Nucleus accumbens (tissue), 56 donors: ENCODE results near the gene RAB20.

Experiments
- DNase-seq, 56 donors: peaks; one replicate each; lab custom pipeline; 2025; lab: John Stamatoyannopoulos, UW

RAB20 gene

GRCh38 chr13:110518226-110518525 lies 43.3 kb downstream of the RAB20 start:
- DNase-seq, result no peak

DNA sequence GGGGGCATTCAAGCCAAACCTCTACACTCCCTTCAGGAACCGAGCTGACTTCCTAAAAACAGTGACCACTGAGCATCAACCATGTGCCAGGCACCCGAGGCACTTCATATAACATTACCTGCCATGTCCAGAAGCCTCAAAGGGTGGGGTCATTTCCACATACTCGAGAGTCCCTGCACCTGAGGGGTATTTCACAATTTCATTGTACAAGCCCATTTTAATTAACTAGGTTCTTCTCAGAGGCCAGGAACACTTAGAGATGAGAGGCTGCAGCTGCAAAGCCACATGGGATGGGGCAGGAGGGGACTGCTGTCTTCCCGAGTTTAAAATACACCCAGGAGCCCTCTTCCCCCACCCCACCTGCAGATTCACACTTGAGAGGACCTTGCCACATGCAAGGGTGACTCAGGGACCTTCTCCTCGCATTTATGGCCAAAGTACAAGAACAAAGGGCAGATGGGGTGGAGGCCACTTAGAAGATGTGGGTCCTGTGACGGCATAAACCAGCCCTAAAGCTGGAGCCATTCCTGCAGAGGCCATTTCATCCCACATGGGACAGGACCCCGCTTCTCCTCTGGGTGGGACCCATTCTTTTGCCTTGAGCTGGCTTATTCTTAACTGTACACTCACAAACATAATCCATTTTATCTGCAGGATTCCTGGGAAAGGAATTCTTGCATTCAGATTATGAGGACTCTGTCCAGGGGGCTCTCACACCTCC lies 43.9 kb downstream of the RAB20 start:
- DNase-seq, result no peak

- DNase-seq, result no peak
Observed at GRCh38 chr13:110516500-110516899, 45.0 kb downstream of the RAB20 start.

DNA sequence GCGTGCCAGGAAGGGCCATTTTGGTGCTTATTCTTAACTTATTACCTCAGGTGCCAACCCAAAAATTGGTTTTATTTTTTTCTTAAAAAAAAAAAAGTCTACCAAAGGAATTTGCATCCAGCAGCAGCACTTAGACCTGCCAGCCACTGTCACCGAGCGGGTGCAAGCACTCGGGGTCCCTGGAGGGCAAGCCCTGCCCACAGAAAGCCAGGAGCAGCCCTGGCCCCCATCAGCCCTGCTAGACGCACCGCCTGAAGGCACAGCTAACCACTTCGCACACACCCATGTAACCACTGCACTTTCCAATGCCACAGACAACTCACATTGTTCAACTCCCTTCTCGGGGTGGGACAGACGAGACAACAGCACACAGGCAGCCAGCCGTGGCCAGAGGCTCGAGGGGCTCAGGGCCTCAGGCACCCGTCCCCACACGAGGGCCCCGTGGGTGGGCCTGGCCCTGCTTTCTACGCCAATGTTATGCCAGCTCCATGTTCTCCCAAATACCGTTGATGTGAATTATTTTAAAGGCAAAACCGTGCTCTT lies 49.3 kb downstream of the RAB20 start:
- DNase-seq, result no peak

- DNase-seq, result no peak
Observed at GRCh38 chr13:110511509-110512181, 49.9 kb downstream of the RAB20 start.

DNA sequence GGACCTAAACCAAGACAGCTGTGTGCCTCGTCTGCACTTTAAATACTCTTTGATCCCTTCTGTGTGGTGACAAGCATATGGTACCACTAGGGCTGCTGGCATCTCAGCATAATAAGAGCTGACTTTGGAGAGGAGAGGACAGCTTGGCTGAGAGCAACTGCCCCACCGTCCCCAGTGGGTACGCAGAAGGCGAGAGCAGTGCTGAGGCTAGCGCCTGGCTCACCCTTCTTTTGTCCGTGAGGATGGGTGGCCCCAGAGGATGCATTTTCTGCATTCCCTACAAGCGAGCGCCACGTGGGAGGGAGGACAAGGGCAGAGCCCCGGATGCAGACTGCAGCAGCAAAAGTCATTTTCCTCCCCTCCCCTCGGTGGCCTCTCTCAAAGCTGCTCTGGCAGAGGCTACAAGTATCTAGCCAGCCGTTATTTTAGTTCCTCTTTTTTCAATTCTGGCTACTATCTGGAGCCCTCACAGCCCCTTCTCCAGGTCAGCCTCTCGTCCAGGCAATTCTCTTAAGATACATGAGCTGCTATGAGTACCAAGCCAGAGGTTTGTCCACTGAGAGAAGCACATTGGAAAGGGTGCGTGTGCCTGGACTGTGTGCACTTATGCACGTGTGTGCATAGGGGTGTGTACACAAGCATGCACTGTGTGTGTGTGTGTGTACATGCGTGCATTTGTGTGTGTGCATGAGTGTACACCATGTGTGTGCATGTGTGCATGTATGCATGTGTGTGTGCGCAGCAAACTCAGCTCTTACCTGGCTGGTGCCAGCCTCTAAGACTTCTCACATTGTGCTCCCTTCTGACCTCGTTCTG lies 51.3 kb downstream of the RAB20 start:
- no peak for DNase-seq

DNA sequence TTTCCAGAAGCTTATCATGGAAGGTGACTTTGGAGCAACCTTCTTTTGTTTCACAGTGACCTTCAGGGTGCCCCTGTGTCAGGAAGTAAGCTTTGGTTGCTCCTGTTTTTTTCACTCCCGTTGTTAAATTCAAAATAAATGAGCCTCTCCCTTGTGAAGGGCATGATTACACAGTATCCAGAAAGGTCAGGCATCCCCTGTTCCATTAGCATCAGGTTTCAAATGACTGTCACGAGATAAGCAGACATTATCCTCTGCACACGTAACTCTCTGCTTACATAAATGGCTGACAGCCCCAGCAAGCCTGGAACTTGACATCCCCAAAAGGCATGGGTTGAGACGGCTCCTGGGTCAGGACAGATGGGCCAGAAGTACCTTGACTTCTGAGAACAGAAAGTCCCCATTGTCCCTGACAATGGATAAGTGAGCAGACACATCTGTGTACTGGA lies 52.0 kb downstream of the RAB20 start:
- no peak for DNase-seq

DNA sequence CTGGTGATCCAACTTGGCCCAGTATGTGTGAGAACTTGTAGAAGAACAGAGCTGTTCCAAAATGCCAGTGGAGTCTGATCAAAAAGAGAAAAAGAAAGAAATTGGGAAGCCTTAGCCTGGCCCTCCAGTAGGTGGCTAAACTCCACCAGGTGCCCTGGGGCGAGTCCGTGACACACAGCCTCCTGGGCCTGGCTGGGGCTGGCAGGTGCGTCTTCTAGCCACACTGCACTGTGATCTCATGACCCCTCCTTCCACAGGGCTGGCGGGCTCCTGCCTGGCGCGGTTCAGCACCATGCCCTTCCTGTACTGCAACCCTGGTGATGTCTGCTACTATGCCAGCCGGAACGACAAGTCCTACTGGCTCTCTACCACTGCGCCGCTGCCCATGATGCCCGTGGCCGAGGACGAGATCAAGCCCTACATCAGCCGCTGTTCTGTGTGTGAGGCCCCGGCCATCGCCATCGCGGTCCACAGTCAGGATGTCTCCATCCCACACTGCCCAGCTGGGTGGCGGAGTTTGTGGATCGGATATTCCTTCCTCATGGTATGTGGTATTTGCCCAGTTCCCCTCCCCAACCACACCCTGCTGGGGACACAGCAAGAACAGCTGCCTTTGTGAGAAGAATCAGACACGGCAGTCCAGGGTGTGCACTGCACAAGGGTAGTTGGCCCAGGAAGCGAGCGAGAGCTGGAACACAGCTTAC lies 53.7 kb downstream of the RAB20 start:
- no peak for DNase-seq

GRCh38 chr13:110506859-110507566 lies 54.5 kb downstream of the RAB20 start:
- no peak for DNase-seq

DNA sequence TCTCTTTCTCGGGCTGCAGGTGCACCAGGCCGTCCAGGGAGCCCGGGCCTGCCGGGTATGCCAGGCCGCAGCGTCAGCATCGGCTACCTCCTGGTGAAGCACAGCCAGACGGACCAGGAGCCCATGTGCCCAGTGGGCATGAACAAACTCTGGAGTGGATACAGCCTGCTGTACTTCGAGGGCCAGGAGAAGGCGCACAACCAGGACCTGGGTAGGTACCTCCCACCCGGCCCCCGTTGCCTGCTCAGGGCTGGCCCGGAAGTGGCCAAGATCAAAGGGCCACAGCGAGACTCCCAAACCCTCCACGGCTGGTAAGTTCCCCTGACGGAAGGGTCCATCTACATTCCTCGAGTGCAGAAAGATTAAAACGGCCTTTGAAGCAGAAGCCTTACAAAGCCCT lies 55.1 kb downstream of the RAB20 start:
- DNase-seq, result no peak

DNA sequence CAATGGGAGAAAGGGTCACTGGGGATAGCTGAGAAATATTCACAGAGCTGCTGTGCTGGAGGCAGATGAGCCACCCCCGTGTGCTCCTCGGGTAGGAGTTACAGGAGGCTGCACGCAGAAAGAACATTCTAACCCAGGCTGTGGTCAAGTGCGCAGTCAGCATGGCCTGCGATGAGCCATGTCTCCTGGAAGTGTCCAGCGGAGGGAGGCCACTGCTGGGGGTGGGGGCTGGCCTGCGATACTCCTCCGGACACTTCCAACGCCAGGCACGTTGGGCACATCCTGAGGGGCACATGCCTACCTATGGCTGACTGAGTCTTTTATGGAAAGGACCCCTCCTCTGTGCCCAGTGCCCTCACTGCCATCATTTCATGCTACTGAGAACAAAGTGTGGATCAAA lies 55.9 kb downstream of the RAB20 start:
- DNase-seq, result no peak

- no peak for DNase-seq
Observed at GRCh38 chr13:110503979-110504499, 57.5 kb downstream of the RAB20 start.

GRCh38 chr13:110503037-110503901 lies 58.3 kb downstream of the RAB20 start:
- DNase-seq, result no peak

GRCh38 chr13:110501188-110501587 lies 60.3 kb downstream of the RAB20 start:
- DNase-seq, result no peak

GRCh38 chr13:110500341-110500740 lies 61.2 kb downstream of the RAB20 start:
- no peak for DNase-seq

DNA sequence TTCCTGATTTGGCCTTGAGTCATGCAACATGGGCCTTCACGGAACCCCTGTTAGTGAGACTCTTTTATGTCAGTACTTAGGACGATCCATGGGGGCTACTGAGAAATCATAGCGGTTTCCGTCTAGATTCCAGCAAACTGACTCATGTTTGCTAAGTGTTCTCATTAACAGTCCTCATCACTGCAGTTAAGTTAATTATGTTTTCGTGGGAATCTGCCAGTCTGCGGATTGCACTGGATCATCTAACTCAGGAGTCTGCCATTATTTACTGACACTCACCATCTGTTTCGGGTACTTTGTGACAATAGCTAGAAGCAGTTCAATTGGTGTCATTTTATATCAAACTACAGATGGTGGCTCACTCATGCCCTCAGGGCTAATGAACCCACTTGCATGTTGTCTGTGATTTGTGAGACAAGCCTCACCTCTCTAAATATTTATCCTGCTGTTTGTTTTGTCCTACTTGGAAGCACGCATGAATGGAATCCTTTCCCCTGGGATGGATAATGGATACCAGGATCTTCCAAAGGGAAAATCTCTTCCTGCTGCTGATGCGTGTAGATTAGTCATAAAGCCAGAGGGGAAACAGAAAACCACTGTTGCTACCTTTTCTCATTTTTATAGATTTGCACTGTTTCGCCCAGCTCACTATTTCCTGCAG lies 61.8 kb downstream of the RAB20 start:
- DNase-seq, result no peak

- DNase-seq, result no peak
Observed at GRCh38 chr13:110498765-110499164, 62.8 kb downstream of the RAB20 start.

DNA sequence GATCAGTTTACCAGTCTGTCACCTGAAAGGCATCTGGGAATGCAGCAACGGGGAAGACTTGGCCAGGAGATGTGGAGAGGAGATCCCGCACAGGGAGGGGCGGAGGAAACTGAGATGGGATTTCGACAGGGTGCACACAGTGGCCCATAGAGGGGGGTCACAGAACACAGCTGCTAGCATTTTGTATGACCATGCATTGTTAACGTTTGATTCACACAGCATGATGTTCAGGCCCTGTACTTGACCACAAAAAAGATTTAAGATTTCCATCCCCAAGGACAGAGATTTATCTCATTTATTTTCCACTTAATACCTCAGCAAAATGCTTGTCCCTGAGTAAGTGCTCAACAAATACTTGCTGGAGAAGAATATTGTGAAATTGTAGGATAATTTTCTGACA lies 63.2 kb downstream of the RAB20 start:
- DNase-seq, result no peak
